ENCODE data around the gene WASHC4.

DNA sequence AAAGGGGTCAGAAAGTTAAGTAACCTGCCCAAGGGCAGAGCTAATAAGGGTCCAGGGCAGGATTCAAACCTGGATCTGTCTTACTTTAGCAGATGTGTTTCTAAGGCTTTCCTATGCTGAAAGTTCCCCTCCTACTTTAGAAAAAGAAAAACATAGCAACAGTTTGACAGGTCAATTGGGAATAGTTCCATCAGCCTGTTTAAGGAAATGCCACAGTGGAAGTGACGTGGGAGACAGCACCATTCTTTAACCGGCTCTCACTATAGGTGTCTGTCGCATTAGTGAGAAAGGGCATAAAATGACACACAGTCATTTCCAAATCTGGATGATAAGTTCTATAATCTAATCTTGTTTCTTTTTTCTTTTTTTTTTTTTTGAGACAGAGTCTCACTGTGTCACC, 30.6 kb upstream of the WASHC4 start:
- TF ChIP-seq, protein P1, sequence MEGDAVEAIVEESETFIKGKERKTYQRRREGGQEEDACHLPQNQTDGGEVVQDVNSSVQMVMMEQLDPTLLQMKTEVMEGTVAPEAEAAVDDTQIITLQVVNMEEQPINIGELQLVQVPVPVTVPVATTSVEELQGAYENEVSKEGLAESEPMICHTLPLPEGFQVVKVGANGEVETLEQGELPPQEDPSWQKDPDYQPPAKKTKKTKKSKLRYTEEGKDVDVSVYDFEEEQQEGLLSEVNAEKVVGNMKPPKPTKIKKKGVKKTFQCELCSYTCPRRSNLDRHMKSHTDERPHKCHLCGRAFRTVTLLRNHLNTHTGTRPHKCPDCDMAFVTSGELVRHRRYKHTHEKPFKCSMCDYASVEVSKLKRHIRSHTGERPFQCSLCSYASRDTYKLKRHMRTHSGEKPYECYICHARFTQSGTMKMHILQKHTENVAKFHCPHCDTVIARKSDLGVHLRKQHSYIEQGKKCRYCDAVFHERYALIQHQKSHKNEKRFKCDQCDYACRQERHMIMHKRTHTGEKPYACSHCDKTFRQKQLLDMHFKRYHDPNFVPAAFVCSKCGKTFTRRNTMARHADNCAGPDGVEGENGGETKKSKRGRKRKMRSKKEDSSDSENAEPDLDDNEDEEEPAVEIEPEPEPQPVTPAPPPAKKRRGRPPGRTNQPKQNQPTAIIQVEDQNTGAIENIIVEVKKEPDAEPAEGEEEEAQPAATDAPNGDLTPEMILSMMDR (IDR thresholded peaks at IDR 0.05 in 8 of 11, conservative IDR thresholded peaks at IDR 0.05 in 3 of 11): no peak
- TF ChIP-seq POLR2AphosphoS5 (IDR thresholded peaks at IDR 0.05): no peak

Data from spleen (tissue), 7 donors.